BLaER1 (cell line): Measurements from ENCODE around the gene NOTCH2.
A peak's percentile ranks its signal among the peaks of the same experiment; 100 is the strongest.

Source experiments
- H3K27ac ChIP-seq: shearing (Covaris generic); formaldehyde crosslinking; 2 replicates; pipeline ENCODE4 v1.8.1; 2022
- H3K27me3 ChIP-seq: shearing (Covaris generic); formaldehyde crosslinking; 2 replicates; pipeline ENCODE4 v1.8.1; 2022
- H3K36me3 ChIP-seq: shearing (Covaris generic); formaldehyde crosslinking; 2 replicates; pipeline ENCODE4 v1.8.1; 2022
- H3K4me1 ChIP-seq: shearing (Covaris generic); formaldehyde crosslinking; 2 replicates; pipeline ENCODE4 v1.8.1; 2022
- H3K4me2 ChIP-seq: shearing (Covaris generic); formaldehyde crosslinking; 2 replicates; pipeline ENCODE4 v1.8.1; 2022
- H3K4me3 ChIP-seq: shearing (Covaris generic); formaldehyde crosslinking; 2 replicates; pipeline ENCODE4 v1.8.1; 2022
- H3K9ac ChIP-seq: shearing (Covaris generic); formaldehyde crosslinking; 2 replicates; pipeline ENCODE4 v1.8.1; 2022
- H3K9me3 ChIP-seq: shearing (Covaris generic); formaldehyde crosslinking; 2 replicates; pipeline ENCODE4 v1.8.1; 2022
- H4K20me1 ChIP-seq: shearing (Covaris generic); formaldehyde crosslinking; 2 replicates; pipeline ENCODE4 v1.8.1; 2022
- Cebpa-rat ChIP-seq: shearing (Covaris generic); IDR thresholded peaks from 2 replicates; pipeline ENCODE4 v1.8.1; 2022

The NOTCH2 gene

GRCh38 chr1:119882132-119883049 is 187.1 kb downstream of the NOTCH2 start:
- no peaks in the 10 kb centered on the region for H3K27me3 ChIP-seq
- H3K27ac ChIP-seq = no peak overlapping the region
- H3K9ac ChIP-seq = no peak overlapping the region
- no peak for TF ChIP-seq Cebpa-rat
- no peak overlapping the region for H3K4me2 ChIP-seq
- H3K9me3 ChIP-seq = peaks cover 7% of the 10 kb centered on the region; the same call in 1 of the 2 replicates
- H3K36me3 ChIP-seq = no peaks in the 10 kb centered on the region
- no peaks in the 10 kb centered on the region for H4K20me1 ChIP-seq
- H3K4me1 ChIP-seq = no peaks in the 10 kb centered on the region
- H3K4me3 ChIP-seq = no peak overlapping the region

GRCh38 chr1:119879510-119880434 is 189.7 kb downstream of the NOTCH2 start:
- Histone ChIP-seq H3K9ac (no peak overlapping the region), H3K9me3 (no peaks in the 10 kb centered on the region), H3K27me3 (no peaks in the 10 kb centered on the region), H3K4me1 (no peaks in the 10 kb centered on the region), H4K20me1 (no peaks in the 10 kb centered on the region), H3K4me3 (no peak overlapping the region), H3K36me3 (no peaks in the 10 kb centered on the region), H3K4me2 (no peak overlapping the region), H3K27ac (no peak overlapping the region)
- no peak for TF ChIP-seq Cebpa-rat

GRCh38 chr1:119878171-119878570 is 191.3 kb downstream of the NOTCH2 start:
- H3K27ac ChIP-seq = no peak overlapping the region
- no peak overlapping the region for H3K9ac ChIP-seq
- no peaks in the 10 kb centered on the region for H3K36me3 ChIP-seq
- H3K4me1 ChIP-seq = no peaks in the 10 kb centered on the region
- H3K9me3 ChIP-seq = no peaks in the 10 kb centered on the region
- no peaks in the 10 kb centered on the region for H4K20me1 ChIP-seq
- no peak for TF ChIP-seq Cebpa-rat
- no peak overlapping the region for H3K4me3 ChIP-seq
- no peaks in the 10 kb centered on the region for H3K27me3 ChIP-seq
- H3K4me2 ChIP-seq = no peak overlapping the region

GRCh38 chr1:119874186-119874585 is 195.3 kb downstream of the NOTCH2 start:
- Histone ChIP-seq H3K36me3 (no peaks in the 10 kb centered on the region), H3K4me1 (peaks cover 13% of the 10 kb centered on the region), H3K9me3 (no peaks in the 10 kb centered on the region), H3K27ac (no peak overlapping the region), H3K27me3 (no peaks in the 10 kb centered on the region), H4K20me1 (no peaks in the 10 kb centered on the region), H3K4me3 (no peak overlapping the region), H3K9ac (no peak overlapping the region), H3K4me2 (no peak overlapping the region)
- TF ChIP-seq Cebpa-rat = no peak

- no peaks in the 10 kb centered on the region for H3K9me3 ChIP-seq
- no peak overlapping the region for H3K27ac ChIP-seq
- no peak overlapping the region for H3K9ac ChIP-seq
- H3K4me3 ChIP-seq = no peak overlapping the region
- TF ChIP-seq Cebpa-rat = no peak
- peaks cover 13% of the 10 kb centered on the region for H3K4me1 ChIP-seq
- H3K36me3 ChIP-seq = no peaks in the 10 kb centered on the region
- no peak overlapping the region for H3K4me2 ChIP-seq
- no peaks in the 10 kb centered on the region for H4K20me1 ChIP-seq
- no peaks in the 10 kb centered on the region for H3K27me3 ChIP-seq
These were observed 196.1 kb downstream of the NOTCH2 start for GRCh38 chr1:119873135-119874015.

- Histone ChIP-seq H3K9me3 (no peaks in the 10 kb centered on the region), H3K9ac (no peak overlapping the region), H3K4me1 (peaks cover 13% of the 10 kb centered on the region), H3K27ac (no peak overlapping the region), H4K20me1 (no peaks in the 10 kb centered on the region), H3K4me2 (no peak overlapping the region), H3K36me3 (no peaks in the 10 kb centered on the region), H3K4me3 (no peak overlapping the region), H3K27me3 (no peaks in the 10 kb centered on the region)
- TF ChIP-seq Cebpa-rat = no peak
These were observed 197.6 kb downstream of the NOTCH2 start for GRCh38 chr1:119871881-119872280.

- Histone ChIP-seq H3K9me3 (no peaks in the 10 kb centered on the region), H3K4me1 (peaks cover 13% of the 10 kb centered on the region), H3K27ac (no peak overlapping the region), H3K9ac (no peak overlapping the region), H3K4me2 (peak overlapping the region; percentile 25), H3K4me3 (no peak overlapping the region), H3K36me3 (no peaks in the 10 kb centered on the region), H4K20me1 (no peaks in the 10 kb centered on the region), H3K27me3 (no peaks in the 10 kb centered on the region)
- TF ChIP-seq Cebpa-rat = no peak
These were observed 198.4 kb downstream of the NOTCH2 start for GRCh38 chr1:119870917-119871596.

GRCh38 chr1:119869995-119870394 is 199.5 kb downstream of the NOTCH2 start:
- Histone ChIP-seq H3K4me2 (peak overlapping the region; percentile 25), H3K27me3 (no peaks in the 10 kb centered on the region), H3K27ac (no peak overlapping the region), H3K9ac (no peak overlapping the region), H3K9me3 (no peaks in the 10 kb centered on the region), H4K20me1 (no peaks in the 10 kb centered on the region), H3K4me3 (no peak overlapping the region), H3K4me1 (peaks cover 13% of the 10 kb centered on the region), H3K36me3 (no peaks in the 10 kb centered on the region)
- TF ChIP-seq Cebpa-rat = no peak

GRCh38 chr1:119868176-119868575 is 201.3 kb downstream of the NOTCH2 start:
- Histone ChIP-seq H3K36me3 (no peaks in the 10 kb centered on the region), H3K9ac (no peak overlapping the region), H4K20me1 (no peaks in the 10 kb centered on the region), H3K27me3 (no peaks in the 10 kb centered on the region), H3K27ac (no peak overlapping the region), H3K9me3 (no peaks in the 10 kb centered on the region), H3K4me2 (no peak overlapping the region), H3K4me1 (peaks cover 13% of the 10 kb centered on the region), H3K4me3 (no peak overlapping the region)
- TF ChIP-seq Cebpa-rat = no peak
